ENCODE results near the gene SLC1A7.

- TF ChIP-seq CTCF (IDR thresholded peaks at IDR 0.05) (no peak), POLR2A (IDR thresholded peaks at IDR 0.05; ENCODE audit: low read depth) (no peak), POLR2AphosphoS5 (IDR thresholded peaks at IDR 0.05) (no peak)
Observed at GRCh38 chr1:53076165-53076564, 66.3 kb downstream of the SLC1A7 start.

All from esophagus muscularis mucosa (tissue), 3 donors.